B cell (primary cell): ENCODE data around the gene CLECL1. TPM values are rescaled to one million over a fixed set of nuclear protein-coding genes. Genes with fewer than 3 reads are reported as not detected.

Experiments
- ATAC-seq: fragments of 200-7000 bp; cut with Tn5 transposase; one replicate; pipeline ENCODE4 v1.10.0; 2021; ENCODE audit warnings: low read depth, mild to moderate bottlenecking, moderate number of reproducible peaks, moderate library complexity
- CTCF ChIA-PET: fragments of 350-600 bp; sonication (Branson Sonifier 250); formaldehyde crosslinking; loops from one replicate; lab custom pipeline; 2021; ENCODE audit warnings: antibody characterized with exemption, inconsistent platforms; lab: Charles Lee
- POLR2A ChIA-PET: fragments of 350-600 bp; sonication (Branson Sonifier 250); formaldehyde crosslinking; loops from one replicate; lab custom pipeline; 2021; ENCODE audit warnings: antibody characterized with exemption; lab: Charles Lee
- DNase-seq: peaks from one replicate; pipeline ENCODE4 v3.0.0; 2013
- H2AFZ ChIP-seq: 2 replicates; pipeline ENCODE4 v1.6.1; 2012; ENCODE audit warnings: mild to moderate bottlenecking, low read depth, low read length; ENCODE audit not compliant: insufficient read depth, poor library complexity, severe bottlenecking
- H3K27ac ChIP-seq, 2 donors: 1 replicate in 1 of 2; 2 replicates in 1 of 2; pipeline ENCODE4 v1.5.1; 2012 to 2013; ENCODE audit warnings: low read length in 2 of 2, mild to moderate bottlenecking in 2 of 2, moderate library complexity in 1 of 2
- H3K27me3 ChIP-seq, 4 experiments: fragments of 200-600 bp in 1 of 4; sonication (generic) in 1 of 4; replicated peaks in 1 of 4; 1 replicate in 2 of 4; 2 replicates in 2 of 4; pipeline versions ENCODE4 v1.6.1 to v1.7.0; 2013 to 2016; ENCODE audit warnings: low read length in 3 of 4, mild to moderate bottlenecking in 2 of 4, mixed read lengths in 1 of 4, moderate library complexity in 1 of 4; ENCODE audit not compliant: insufficient read depth in 4 of 4, control insufficient read depth in 3 of 4; ENCODE audit errors: control extremely low read depth in 1 of 4
- H3K36me3 ChIP-seq, 2 experiments: replicated peaks in 1 of 2; 1 replicate in 1 of 2; 2 replicates in 1 of 2; pipeline versions ENCODE4 v1.6.1 to v1.7.1; 2013; ENCODE audit warnings: low read length in 1 of 2; ENCODE audit not compliant: insufficient read depth in 2 of 2, control insufficient read depth in 1 of 2; ENCODE audit errors: control extremely low read depth in 1 of 2, extremely low read depth in 1 of 2
- H3K4me1 ChIP-seq, 2 donors: fragments of 200-600 bp in 1 of 2; sonication (generic) in 1 of 2; 1 replicate in 1 of 2; 2 replicates in 1 of 2; pipeline versions ENCODE4 v1.5.1 to v1.6.1; 2013 to 2017; ENCODE audit warnings: low read length in 2 of 2; ENCODE audit not compliant: control insufficient read depth in 2 of 2, insufficient read depth in 2 of 2
- H3K4me2 ChIP-seq: replicated peaks from 2 replicates; pipeline ENCODE3; 2012; ENCODE audit warnings: mild to moderate bottlenecking, low read depth, low read length; ENCODE audit not compliant: poor library complexity, severe bottlenecking
- H3K4me3 ChIP-seq, 5 experiments: fragments of 200-600 bp in 1 of 5; sonication (generic) in 1 of 5; 1 replicate in 3 of 5; 2 replicates in 2 of 5; pipeline versions ENCODE4 v1.5.1 to v1.7.0; 2011 to 2016; ENCODE audit warnings: low read length in 4 of 5, mild to moderate bottlenecking in 4 of 5, low read depth in 2 of 5, control low read depth in 1 of 5, moderate library complexity in 1 of 5; ENCODE audit not compliant: insufficient read depth in 1 of 5; ENCODE audit errors: control extremely low read depth in 1 of 5, extremely low read depth in 1 of 5
- H3K79me2 ChIP-seq: fragments of 200-600 bp; sonication (generic); one replicate; pipeline ENCODE4 v1.6.0; 2016; ENCODE audit warnings: low read length; ENCODE audit not compliant: control insufficient read depth, insufficient read depth
- H3K9ac ChIP-seq: fragments of 200-600 bp; sonication (generic); 2 replicates; pipeline ENCODE4 v1.6.1; 2017; ENCODE audit warnings: mild to moderate bottlenecking, low read length, moderate library complexity
- H3K9me3 ChIP-seq, 3 donors: one replicate each; pipeline versions ENCODE4 v1.6.1 to v1.7.1; 2013; ENCODE audit warnings: low read length in 2 of 3; ENCODE audit not compliant: control insufficient read depth in 2 of 3, insufficient read depth in 1 of 3; ENCODE audit errors: control extremely low read depth in 1 of 3
- H4K20me1 ChIP-seq: 2 replicates; pipeline ENCODE4 v1.6.0; 2012; ENCODE audit warnings: mild to moderate bottlenecking, low read length; ENCODE audit not compliant: insufficient read depth, control insufficient read depth, poor library complexity, severe bottlenecking
- H3K27ac Mint-ChIP-seq: one replicate; pipeline ENCODE4 v1.8.0; 2021; ENCODE audit warnings: mixed read lengths
- H3K27me3 Mint-ChIP-seq: one replicate; pipeline ENCODE4 v1.8.0; 2021; ENCODE audit warnings: mixed read lengths
- H3K4me1 Mint-ChIP-seq: one replicate; pipeline ENCODE4 v1.8.0; 2021; ENCODE audit warnings: mixed read lengths
- H3K4me3 Mint-ChIP-seq: one replicate; pipeline ENCODE4 v1.8.0; 2021; ENCODE audit warnings: mixed read lengths
- H3K9me3 Mint-ChIP-seq: one replicate; pipeline ENCODE4 v1.8.0; 2022; ENCODE audit warnings: mixed read lengths; ENCODE audit not compliant: insufficient read depth
- EZH2 ChIP-seq: IDR thresholded peaks from 2 replicates; pipeline ENCODE4 v1.6.1; 2012; ENCODE audit warnings: borderline replicate concordance, low read depth, mild to moderate bottlenecking, moderate library complexity, low read length; ENCODE audit not compliant: insufficient read depth, poor library complexity, severe bottlenecking
- WGBS: methylation state at CpG from one replicate; pipeline ENCODE4 v1.1.5; 2013; ENCODE audit warnings: missing lambda C conversion rate; ENCODE audit not compliant: insufficient coverage; 5-methylcytosine and 5-hydroxymethylcytosine counted together
- intact Hi-C: fragments of 100-400 bp; cut with micrococcal nuclease; formaldehyde crosslinking; loops from one replicate; pipeline ENCODE4 v1.10.0; 2022
- polyA plus RNA-seq: library from polyadenylated mRNA; depleted of rRNA; stranded (reverse); fragments of >200 nt; gene quantifications from 2 replicates; pipeline ENCODE4 v1.2.3, GENCODE V29; 2012
- total RNA-seq, 2 donors: library from RNA; stranded (reverse); fragments of 120-200 nt in 1 of 2; gene quantifications; 1 replicate in 1 of 2; 2 replicates in 1 of 2; pipeline versions ENCODE4 v1.2.3 to v1.2.4, GENCODE V29; 2013 to 2022
- TF ChIP-seq, protein P1 (sequence below): fragments of 200-600 bp; IDR thresholded peaks from one replicate; pipeline ENCODE4 v1.8.0; 2022; ENCODE audit warnings: antibody characterized with exemption, mild to moderate bottlenecking

Gene CLECL1
- total and polyA plus RNA-seq, 2 donors (not counting 1 experiment from before 2014, with no cell fraction given), result 30.7 to 51.4 TPM

DNA sequence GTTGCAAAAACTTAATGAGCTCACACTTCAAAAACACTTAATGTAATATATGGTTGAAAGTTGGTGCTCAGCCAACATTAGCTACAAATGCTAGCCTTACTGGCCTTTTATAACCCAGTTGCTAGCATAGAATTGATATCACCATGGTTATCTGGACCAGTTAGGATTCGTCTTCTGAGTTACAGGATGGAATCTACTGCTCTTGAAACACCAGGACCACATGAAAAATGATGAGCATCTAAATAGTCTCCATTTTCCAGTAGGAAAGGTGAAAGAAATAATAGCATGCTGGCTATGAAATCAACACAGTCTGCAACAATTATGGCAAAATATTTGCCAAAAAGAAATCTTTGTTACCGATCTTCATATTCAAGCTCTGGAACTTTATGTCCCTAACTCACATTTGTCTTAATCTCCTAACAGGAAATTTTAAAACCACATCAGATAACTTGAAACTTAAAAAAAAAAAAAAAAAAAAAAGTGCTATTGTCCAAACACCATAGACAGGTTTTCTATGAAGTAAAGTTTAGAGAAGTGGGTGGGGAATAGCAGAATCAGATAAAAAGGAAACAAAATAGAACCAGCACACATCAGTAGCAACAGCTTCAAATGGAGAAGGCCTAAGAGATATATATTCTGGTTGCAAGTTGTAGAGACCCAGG, 40.5 kb upstream of the CLECL1 start:
- Histone ChIP-seq H3K4me3 (no peak overlapping the region), H3K4me1 (peaks cover 0 to 16% of the 10 kb centered on the region in 2 donors), H2AFZ (no peak overlapping the region), H3K79me2 (no peaks in the 10 kb centered on the region), H3K9ac (no peak overlapping the region), H3K9me3 (no peaks in the 10 kb centered on the region), H4K20me1 (no peaks in the 10 kb centered on the region), H3K27me3 (no peaks in the 10 kb centered on the region), H3K36me3 (no peaks in the 10 kb centered on the region), H3K27ac (no peak overlapping the region), H3K4me2 (no peak overlapping the region)
- Mint-ChIP-seq H3K4me3 (no peak overlapping the region), H3K4me1 (peaks cover 31% of the 10 kb centered on the region), H3K27ac (no peak overlapping the region), H3K27me3 (no peaks in the 10 kb centered on the region), H3K9me3 (no peaks in the 10 kb centered on the region)
- no peak for ATAC-seq
- POLR2A ChIA-PET, result no interaction called here
- no peak for DNase-seq
- no peak for TF ChIP-seq EZH2
- TF ChIP-seq, protein P1, sequence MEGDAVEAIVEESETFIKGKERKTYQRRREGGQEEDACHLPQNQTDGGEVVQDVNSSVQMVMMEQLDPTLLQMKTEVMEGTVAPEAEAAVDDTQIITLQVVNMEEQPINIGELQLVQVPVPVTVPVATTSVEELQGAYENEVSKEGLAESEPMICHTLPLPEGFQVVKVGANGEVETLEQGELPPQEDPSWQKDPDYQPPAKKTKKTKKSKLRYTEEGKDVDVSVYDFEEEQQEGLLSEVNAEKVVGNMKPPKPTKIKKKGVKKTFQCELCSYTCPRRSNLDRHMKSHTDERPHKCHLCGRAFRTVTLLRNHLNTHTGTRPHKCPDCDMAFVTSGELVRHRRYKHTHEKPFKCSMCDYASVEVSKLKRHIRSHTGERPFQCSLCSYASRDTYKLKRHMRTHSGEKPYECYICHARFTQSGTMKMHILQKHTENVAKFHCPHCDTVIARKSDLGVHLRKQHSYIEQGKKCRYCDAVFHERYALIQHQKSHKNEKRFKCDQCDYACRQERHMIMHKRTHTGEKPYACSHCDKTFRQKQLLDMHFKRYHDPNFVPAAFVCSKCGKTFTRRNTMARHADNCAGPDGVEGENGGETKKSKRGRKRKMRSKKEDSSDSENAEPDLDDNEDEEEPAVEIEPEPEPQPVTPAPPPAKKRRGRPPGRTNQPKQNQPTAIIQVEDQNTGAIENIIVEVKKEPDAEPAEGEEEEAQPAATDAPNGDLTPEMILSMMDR, result no peak
- CTCF ChIA-PET, result interaction anchor here (1.0 to 1.3 kb wide), 2 partner anchors 14 to 442 kb away, joined by 3 read pairs; no protein-coding TSS in a partner anchor
- no CpG with 5 or more reads among the region's 2 CpGs for WGBS
- intact Hi-C loops, result no loop called here

DNA sequence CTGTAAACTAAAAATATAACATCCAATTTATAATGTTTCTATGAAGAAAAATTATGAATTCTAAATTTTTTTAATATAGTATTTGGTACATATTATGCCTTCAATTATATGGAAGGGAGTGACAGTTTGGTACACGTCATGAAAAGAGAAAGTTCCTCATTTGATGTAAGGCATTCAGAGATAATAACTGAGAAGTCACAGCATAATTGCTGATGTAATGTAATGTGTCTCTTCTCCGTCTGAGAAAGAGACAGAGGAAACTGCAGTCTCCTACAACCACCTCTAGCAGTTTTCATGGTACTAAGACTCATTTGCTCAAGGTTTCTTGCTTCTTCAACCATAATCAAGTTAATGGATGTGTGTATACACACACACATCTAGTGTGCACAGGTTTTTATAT, 30.1 kb upstream of the CLECL1 start:
- H3K9me3 Mint-ChIP-seq, result no peaks in the 10 kb centered on the region
- H3K9me3 ChIP-seq, result no peaks in the 10 kb centered on the region
- H3K4me1 ChIP-seq, result peaks cover 41 to 51% of the 10 kb centered on the region in 2 donors
- intact Hi-C loops, result no loop called here
- ChIA-PET CTCF (interaction anchor here (0.9 to 21.1 kb wide), 3 partner anchors 8 to 36 kb away, joined by 4 to 629 read pairs (median 102); no protein-coding TSS in a partner anchor), POLR2A (no interaction called here)
- no peak overlapping the region for H3K4me3 Mint-ChIP-seq
- no peak overlapping the region for H2AFZ ChIP-seq
- H3K79me2 ChIP-seq, result peaks cover 32% of the 10 kb centered on the region
- H3K9ac ChIP-seq, result no peak overlapping the region
- peaks cover 60% of the 10 kb centered on the region for H3K4me1 Mint-ChIP-seq
- H3K4me2 ChIP-seq, result no peak overlapping the region
- peak; percentile 76 for DNase-seq
- H4K20me1 ChIP-seq, result peaks cover 22% of the 10 kb centered on the region
- no peak overlapping the region for H3K27ac Mint-ChIP-seq
- peak overlapping the region in 1 of 2 donors; percentile 94 for H3K27ac ChIP-seq
- no peak for ATAC-seq
- TF ChIP-seq, protein P1, result no peak
- no peak for TF ChIP-seq EZH2
- H3K27me3 ChIP-seq, result no peaks in the 10 kb centered on the region
- no CpG with 5 or more reads among the region's 2 CpGs for WGBS
- no peaks in the 10 kb centered on the region for H3K36me3 ChIP-seq
- H3K4me3 ChIP-seq, result no peak overlapping the region
- H3K27me3 Mint-ChIP-seq, result no peaks in the 10 kb centered on the region
